GM10248 (cell line): ENCODE measurements around the gene PRKCE.

Source experiments
- CTCF ChIA-PET: fragments of 300-600 bp; sonication (Branson Sonifier 250); formaldehyde crosslinking; extraction: SDS; loops from one replicate; lab custom pipeline; 2021; ENCODE audit warnings: antibody characterized with exemption; lab: Yijun Ruan, JAX
- POLR2A ChIA-PET: fragments of 350-650 bp; sonication (Branson Sonifier 250); formaldehyde crosslinking; extraction: SDS; loops from one replicate; lab custom pipeline; 2020; ENCODE audit warnings: antibody characterized with exemption; lab: Yijun Ruan, JAX
- DNase-seq: peaks from one replicate; pipeline ENCODE4 v3.0.0; 2012; ENCODE audit errors: extremely low spot score
- CTCF ChIP-seq: IDR thresholded peaks from 2 replicates; pipeline ENCODE4 v1.5.1; 2012; ENCODE audit warnings: mild to moderate bottlenecking, low read depth; ENCODE audit errors: extremely low read depth, missing control alignments, control extremely low read depth

The PRKCE gene

GRCh38 chr2:45789961-45790723 is 138.7 kb downstream of the PRKCE start:
- ChIA-PET POLR2A (no interaction called here), CTCF (interaction anchor here (0.8 to 7.7 kb wide), 11 partner anchors 11 to 106 kb away, joined by 3 to 66 read pairs (median 4); no protein-coding TSS in a partner anchor)
- DNase-seq, result no peak
- TF ChIP-seq CTCF, result no peak

- TF ChIP-seq CTCF, result no peak
- POLR2A ChIA-PET, result no interaction called here
- CTCF ChIA-PET, result interaction anchor here (1.1 to 7.7 kb wide), 5 partner anchors 9 to 96 kb away, joined by 3 to 66 read pairs (median 3); no protein-coding TSS in a partner anchor
- DNase-seq, result no peak
These were observed 142.0 kb downstream of the PRKCE start for GRCh38 chr2:45793305-45793962.

- CTCF ChIA-PET, result interaction anchor here (1.1 to 7.7 kb wide), 3 partner anchors 9 to 15 kb away, joined by 3 to 66 read pairs (median 16); no protein-coding TSS in a partner anchor
- TF ChIP-seq CTCF, result no peak
- DNase-seq, result no peak
- POLR2A ChIA-PET, result no interaction called here
These were observed 142.7 kb downstream of the PRKCE start for GRCh38 chr2:45794134-45794617.

- TF ChIP-seq CTCF, result no peak
- POLR2A ChIA-PET, result no interaction called here
- CTCF ChIA-PET, result interaction anchor here (1.1 to 4.3 kb wide), 9 partner anchors 9 to 157 kb away, joined by 3 to 16 read pairs (median 6); no protein-coding TSS in a partner anchor
- DNase-seq, result no peak
These were observed 145.0 kb downstream of the PRKCE start for GRCh38 chr2:45796500-45796899.

GRCh38 chr2:45797451-45798230 is 146.2 kb downstream of the PRKCE start:
- CTCF ChIA-PET, result interaction anchor here (0.8 to 4.3 kb wide), 11 partner anchors 7 to 155 kb away, joined by 3 to 16 read pairs (median 4); no protein-coding TSS in a partner anchor
- TF ChIP-seq CTCF, result no peak
- POLR2A ChIA-PET, result no interaction called here
- no peak for DNase-seq
